A673 (cell line): ENCODE results near the gene ARHGAP45. TPM values are rescaled to one million over a fixed set of nuclear protein-coding genes. Genes with fewer than 3 reads are reported as not detected.

Experiments
- BruUV-seq: library from RNA; stranded (reverse); fragments of 400-500 nt; replicated peaks from 2 replicates; lab custom pipeline; 2021; lab: Mats Ljungman, UMichigan
- CTCF ChIA-PET: fragments of 300-600 bp; sonication (Branson Sonifier 250); formaldehyde crosslinking; loops from one replicate; lab custom pipeline; 2022; ENCODE audit warnings: antibody characterized with exemption; lab: Charles Lee
- POLR2A ChIA-PET: fragments of 300-600 bp; sonication (Branson Sonifier 250); formaldehyde crosslinking; loops from one replicate; lab custom pipeline; 2022; ENCODE audit warnings: antibody characterized with exemption; ENCODE audit not compliant: low non-redundant PET; lab: Charles Lee
- DNase-seq: peaks from one replicate; pipeline ENCODE4 v3.0.0-alpha.2; 2015; ENCODE audit warnings: low spot score
- H3K27ac ChIP-seq: fragments of 200-600 bp; sonication (generic); 2 replicates; pipeline ENCODE4 v1.5.1; 2016; ENCODE audit warnings: mixed run types, low read depth, mild to moderate bottlenecking, mixed read lengths, antibody characterized with exemption, low read length; ENCODE audit not compliant: poor library complexity, severe bottlenecking
- H3K27me3 ChIP-seq: fragments of 200-600 bp; sonication (generic); replicated peaks from 2 replicates; pipeline ENCODE4 v1.6.1; 2017; ENCODE audit warnings: mixed run types, low read depth, mild to moderate bottlenecking, mixed read lengths, antibody characterized with exemption, low read length; ENCODE audit not compliant: insufficient read depth, poor library complexity
- H3K36me3 ChIP-seq: fragments of 200-600 bp; sonication (generic); 2 replicates; pipeline ENCODE4 v1.6.1; 2016; ENCODE audit warnings: mixed run types, mild to moderate bottlenecking, mixed read lengths, antibody characterized with exemption, low read length; ENCODE audit not compliant: insufficient read depth, poor library complexity, severe bottlenecking
- H3K4me1 ChIP-seq: fragments of 200-600 bp; sonication (generic); 2 replicates; pipeline ENCODE4 v1.6.1; 2017; ENCODE audit warnings: mixed run types, mild to moderate bottlenecking, mixed read lengths, antibody characterized with exemption, low read length; ENCODE audit not compliant: insufficient read depth, poor library complexity, severe bottlenecking
- H3K4me3 ChIP-seq: fragments of 200-600 bp; sonication (generic); 2 replicates; pipeline ENCODE4 v1.5.1; 2016; ENCODE audit warnings: low read depth, mixed run types, mild to moderate bottlenecking, mixed read lengths, low read length; ENCODE audit not compliant: poor library complexity, severe bottlenecking
- H3K9me3 ChIP-seq: fragments of 200-600 bp; sonication (generic); 2 replicates; pipeline ENCODE4 v1.6.1; 2016; ENCODE audit warnings: mixed run types, low read depth, mild to moderate bottlenecking, mixed read lengths, antibody characterized with exemption, low read length; ENCODE audit not compliant: poor library complexity, severe bottlenecking
- CTCF ChIP-seq: fragments of 300-800, 200-600 bp; sonication (generic); conservative IDR thresholded peaks from 2 replicates; pipeline ENCODE4 v1.5.1; 2017; ENCODE audit warnings: low read depth, mild to moderate bottlenecking, antibody characterized with exemption, low read length, moderate library complexity, mixed read lengths
- EZH2 ChIP-seq: fragments of 200-600 bp; sonication (generic); IDR thresholded peaks from 2 replicates; pipeline ENCODE4 v1.6.1; 2017; ENCODE audit warnings: borderline replicate concordance, low read depth, mild to moderate bottlenecking, mixed read lengths, antibody characterized with exemption, low read length; ENCODE audit not compliant: poor library complexity, severe bottlenecking
- intact Hi-C: fragments of 100-400 bp; cut with micrococcal nuclease; formaldehyde crosslinking; loops from one replicate; pipeline ENCODE4 v1.10.0; 2022; ENCODE audit not compliant: unreplicated experiment
- total RNA-seq: library from RNA; stranded (reverse); gene quantifications from 2 replicates; pipeline ENCODE4 v1.2.3, GENCODE V29; 2021

The ARHGAP45 gene
- total RNA-seq, 1 experiment from 2014 or later: 3.2 TPM

- BruUV-seq: no TSS peak
- Histone ChIP-seq H3K36me3 (peaks cover 32% of the 10 kb centered on the region), H3K27me3 (no peaks in the 10 kb centered on the region), H3K27ac (no peak overlapping the region), H3K9me3 (no peaks in the 10 kb centered on the region), H3K4me3 (no peak overlapping the region), H3K4me1 (peaks cover 25% of the 10 kb centered on the region)
- ChIA-PET POLR2A (interaction anchor here (0.7 kb wide), 1 partner anchor 16 kb away, joined by 4 read pairs; no protein-coding TSS in a partner anchor), CTCF (no interaction called here)
- intact Hi-C loops: loop anchor here (10.0 kb wide), 1 partner anchor 84 kb away; the partner anchor contains the start of genes CNN2, RNU6-2 and TMEM259
- DNase-seq: no peak
- TF ChIP-seq EZH2 (no peak), CTCF (no peak)
Observed at GRCh38 chr19:1109032-1109551, 42.1 kb downstream of the ARHGAP45 start.

- ChIA-PET POLR2A (no interaction called here), CTCF (interaction anchor here (0.8 kb wide), 1 partner anchor 84 kb away, joined by 3 read pairs; no protein-coding TSS in a partner anchor)
- peaks cover 25% of the 10 kb centered on the region for H3K4me1 ChIP-seq
- peaks cover 32% of the 10 kb centered on the region for H3K36me3 ChIP-seq
- H3K9me3 ChIP-seq: no peaks in the 10 kb centered on the region
- DNase-seq: no peak
- H3K4me3 ChIP-seq: no peak overlapping the region
- TF ChIP-seq CTCF: no peak
- TF ChIP-seq EZH2: no peak
- no TSS peak for BruUV-seq
- H3K27me3 ChIP-seq: no peaks in the 10 kb centered on the region
- intact Hi-C loops: loop anchor here (5.0 to 10.0 kb wide), 3 partner anchors 67 to 85 kb away; partner anchors contain the start of genes CNN2, RNU6-2 and TMEM259
- H3K27ac ChIP-seq: no peak overlapping the region
Observed at GRCh38 chr19:1109697-1110671, 43.0 kb downstream of the ARHGAP45 start.

GRCh38 chr19:1110809-1111640, 44.1 kb downstream of the ARHGAP45 start:
- no peak for DNase-seq
- Histone ChIP-seq H3K36me3 (peaks cover 29% of the 10 kb centered on the region), H3K27me3 (no peaks in the 10 kb centered on the region), H3K4me3 (no peak overlapping the region), H3K9me3 (no peaks in the 10 kb centered on the region), H3K4me1 (peaks cover 20% of the 10 kb centered on the region), H3K27ac (no peak overlapping the region)
- CTCF ChIA-PET: interaction anchor here (0.8 kb wide), 1 partner anchor 83 kb away, joined by 3 read pairs; no protein-coding TSS in a partner anchor
- TF ChIP-seq EZH2 (no peak), CTCF (no peak)
- POLR2A ChIA-PET: no interaction called here
- intact Hi-C loops: loop anchor here (5.0 kb wide), 2 partner anchors 66 to 81 kb away; no protein-coding TSS in a partner anchor
- no TSS peak for BruUV-seq
